GM23248 (cell line): ENCODE results near the gene CCNY.

ENCODE experiments used
- EZH2 ChIP-seq: fragments of 200-600 bp; sonication (generic); IDR thresholded peaks from 2 replicates; pipeline ENCODE4 v1.6.1; 2018; ENCODE audit warnings: antibody characterized with exemption, mild to moderate bottlenecking; ENCODE audit not compliant: insufficient read depth, poor library complexity, severe bottlenecking
- EZH2phosphoT487 ChIP-seq: fragments of 200-600 bp; sonication (generic); IDR thresholded peaks from 2 replicates; pipeline ENCODE4 v1.6.1; 2018; ENCODE audit warnings: antibody characterized with exemption, moderate library complexity, mild to moderate bottlenecking, low read depth; ENCODE audit not compliant: insufficient read depth

DNA sequence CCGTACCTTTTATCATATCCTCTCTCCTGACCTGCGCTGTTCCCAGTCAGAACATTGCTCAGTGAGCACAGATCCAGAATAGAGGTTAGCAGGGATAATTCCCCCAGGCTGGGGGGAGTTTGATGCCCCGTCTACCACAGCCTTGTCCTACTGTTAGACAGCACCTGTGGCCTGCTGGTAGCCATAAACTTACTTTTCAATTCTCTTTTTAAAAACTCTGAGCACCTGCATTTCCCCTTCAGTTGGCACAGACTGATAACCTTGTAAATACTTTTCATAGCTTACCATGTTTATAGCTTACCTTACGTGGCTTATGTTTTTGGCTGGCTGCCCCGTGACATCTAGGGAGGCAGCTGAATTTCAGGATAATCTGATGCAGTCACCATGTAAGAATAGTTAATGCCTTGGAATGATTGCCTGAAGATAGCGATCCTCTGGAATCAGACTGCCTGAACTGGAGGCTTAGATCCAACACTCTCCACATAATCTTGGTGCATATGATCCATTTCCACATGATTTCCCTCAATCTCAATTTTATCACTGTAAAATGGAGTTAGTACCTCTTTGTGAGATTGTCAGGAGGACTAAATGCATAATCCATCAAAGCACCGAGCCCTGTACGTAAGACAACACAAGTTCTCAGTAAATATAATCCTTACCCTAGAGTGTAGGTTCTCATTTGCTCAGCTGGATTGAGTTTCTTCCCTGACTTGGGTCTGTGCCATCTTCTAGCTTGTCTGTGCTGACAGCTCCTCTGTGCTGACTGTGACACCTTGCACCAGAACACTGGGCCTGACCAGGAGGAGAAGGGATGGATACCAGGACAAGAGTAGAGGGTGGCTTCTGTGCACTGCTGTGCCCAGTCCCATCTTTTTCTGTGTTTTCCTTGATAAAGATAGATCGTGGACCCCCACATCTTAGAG lies 157.1 kb downstream of the CCNY start:
- TF ChIP-seq EZH2phosphoT487 (no peak), EZH2 (no peak)
